NCI-H146 treated with DMSO at 0.1 percent for 48 hours (cell line): ENCODE measurements around the gene WDCP.
"Not testable (repeated sequence)": the region's sequence is repeated elsewhere in the genome, so short reads cannot be mapped to it uniquely, and the experiment has no call there.

Experiments
- DNase-seq: peaks from one replicate; lab custom pipeline; 2025; ENCODE audit not compliant: unreplicated experiment; lab: John Stamatoyannopoulos, UW

The WDCP gene

DNA sequence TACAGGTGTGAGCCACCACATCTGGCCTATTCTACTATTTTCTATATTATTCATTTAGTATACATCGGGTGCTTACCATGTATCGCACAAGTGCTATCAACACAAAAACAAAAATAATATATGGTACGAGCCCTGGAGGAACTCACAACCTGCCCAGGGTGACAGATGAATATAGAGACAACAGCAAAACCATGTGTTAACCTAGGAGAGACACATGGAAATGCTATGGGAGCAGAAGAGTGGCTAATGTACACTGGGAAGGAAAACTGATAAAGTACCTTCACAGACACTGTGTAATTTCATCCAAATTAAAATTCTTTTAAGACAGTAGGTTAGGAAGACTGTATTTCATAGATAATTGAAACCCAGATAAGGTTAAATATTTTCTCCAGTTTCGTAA, 25.1 kb upstream of the WDCP start:
- DNase-seq: no peak

DNA sequence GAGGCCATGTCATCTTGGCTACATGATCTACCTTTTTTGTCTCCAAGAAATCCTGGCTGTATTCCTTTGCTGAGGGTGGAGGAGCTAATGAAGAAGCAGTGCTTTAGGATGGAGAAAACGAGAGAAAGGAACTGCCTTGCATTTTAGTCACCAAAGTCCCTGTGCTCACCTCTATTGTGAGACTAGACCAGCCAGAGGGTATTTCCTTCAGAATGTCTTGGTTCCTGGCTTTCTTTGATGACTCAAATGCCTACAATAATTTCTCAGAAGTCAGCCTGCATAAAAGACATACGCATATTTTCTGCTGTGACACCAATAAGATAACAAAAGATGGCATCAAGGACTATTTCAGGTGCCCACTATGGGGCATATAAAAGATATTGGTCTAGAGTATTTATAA, 18.1 kb upstream of the WDCP start:
- no peak for DNase-seq

DNA sequence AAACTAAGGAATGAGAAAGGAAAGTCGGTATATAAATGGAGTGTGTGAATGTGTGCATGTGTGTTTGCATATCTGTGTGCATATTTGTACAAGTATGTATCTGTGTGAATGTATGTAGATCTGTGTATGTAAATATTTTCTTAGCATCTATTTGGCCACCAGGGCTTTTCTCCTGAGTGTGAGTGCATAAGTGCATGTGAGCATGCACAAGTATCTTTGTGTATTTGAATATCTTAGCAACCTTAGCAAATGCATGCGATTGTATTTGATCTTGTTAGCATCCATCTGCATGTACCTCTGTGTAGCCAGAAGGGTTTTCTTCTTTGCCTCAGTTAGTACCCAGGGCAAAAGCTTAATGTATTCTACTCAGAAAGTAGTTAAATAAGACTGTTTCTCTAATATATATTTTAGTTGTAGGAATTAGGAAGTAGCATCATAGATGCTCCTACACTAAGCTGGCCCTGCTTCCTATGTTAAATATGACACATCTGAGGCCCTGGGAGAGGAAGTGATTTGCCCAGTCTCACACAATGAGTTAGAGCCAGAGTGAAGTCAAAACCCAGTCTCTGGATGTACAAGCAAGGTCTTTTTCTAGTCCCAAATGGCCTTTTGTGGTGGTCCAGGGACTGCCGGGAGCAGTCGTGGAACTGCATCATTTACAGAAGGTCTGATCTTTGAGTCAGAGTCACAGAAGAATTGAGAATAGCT, 11.5 kb upstream of the WDCP start:
- no peak for DNase-seq

DNA sequence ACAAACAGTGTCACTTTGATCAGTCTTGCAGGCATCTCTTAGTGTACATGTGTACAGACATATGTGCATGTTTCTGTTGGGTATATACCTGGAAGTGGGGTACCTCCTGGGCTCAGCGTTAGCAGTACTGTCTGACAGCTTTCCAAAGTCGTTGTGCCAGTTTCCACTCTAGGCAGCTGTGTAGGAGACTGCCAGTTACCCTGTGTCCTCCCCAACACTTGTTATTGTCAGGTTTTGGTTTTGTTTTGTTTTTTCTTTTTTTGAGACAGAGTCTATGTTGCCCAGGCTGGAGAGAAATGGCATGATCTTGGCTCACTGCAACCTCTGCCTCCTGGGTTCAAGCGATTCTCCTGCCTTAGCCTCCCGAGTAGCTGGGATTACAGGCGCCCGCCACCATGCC, 8.6 kb upstream of the WDCP start:
- no peak for DNase-seq

DNA sequence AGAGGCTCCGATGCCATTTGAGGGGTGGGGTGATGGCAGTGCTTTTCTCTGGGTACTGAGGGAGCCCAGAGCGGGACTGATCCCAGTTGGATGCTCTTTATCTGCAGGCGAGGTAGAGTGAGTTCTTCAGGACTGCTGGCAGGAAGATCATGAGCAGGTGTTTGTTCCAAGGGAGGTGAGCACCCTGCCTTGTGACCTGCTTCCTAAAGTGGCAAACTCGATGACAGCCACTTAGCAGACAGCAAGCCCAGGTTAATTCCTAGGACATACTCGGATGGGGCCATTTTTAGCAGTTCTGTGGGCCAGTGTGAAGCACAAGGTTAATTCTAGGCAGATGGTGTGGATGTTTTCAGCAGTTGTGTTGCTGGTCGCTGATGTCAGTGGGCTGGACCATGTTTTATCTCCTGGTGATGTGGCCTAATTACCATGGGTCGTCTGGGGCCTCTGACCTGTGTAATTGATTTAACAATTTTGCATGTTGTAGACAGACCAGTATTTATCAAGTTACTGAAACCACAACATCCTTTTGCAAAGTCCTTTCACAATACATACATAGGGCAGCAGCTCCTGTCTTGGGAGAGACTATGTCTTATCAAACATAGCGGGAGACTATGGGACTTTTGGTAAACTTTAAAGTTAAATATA, 7.3 kb upstream of the WDCP start:
- no peak for DNase-seq

DNA sequence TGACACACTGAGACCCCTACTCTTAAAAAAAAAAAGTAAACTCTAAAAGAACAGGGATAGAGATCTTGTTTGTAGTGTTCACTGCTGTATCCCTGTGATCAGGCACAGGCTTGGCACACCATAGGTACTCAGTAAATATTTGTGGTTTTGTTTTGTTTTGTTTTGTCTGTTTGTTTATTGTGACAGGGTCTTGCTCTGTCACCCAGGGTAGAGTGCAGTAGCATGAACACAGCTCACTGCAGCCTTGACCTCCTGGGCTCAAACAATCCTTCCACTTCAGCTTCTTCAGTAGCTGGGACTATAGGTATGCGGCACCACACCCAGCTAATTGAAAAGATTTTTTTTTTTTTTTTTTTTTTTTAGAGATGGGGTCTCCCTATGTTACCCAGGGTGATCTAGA, 5.8 kb upstream of the WDCP start:
- no peak for DNase-seq

DNA sequence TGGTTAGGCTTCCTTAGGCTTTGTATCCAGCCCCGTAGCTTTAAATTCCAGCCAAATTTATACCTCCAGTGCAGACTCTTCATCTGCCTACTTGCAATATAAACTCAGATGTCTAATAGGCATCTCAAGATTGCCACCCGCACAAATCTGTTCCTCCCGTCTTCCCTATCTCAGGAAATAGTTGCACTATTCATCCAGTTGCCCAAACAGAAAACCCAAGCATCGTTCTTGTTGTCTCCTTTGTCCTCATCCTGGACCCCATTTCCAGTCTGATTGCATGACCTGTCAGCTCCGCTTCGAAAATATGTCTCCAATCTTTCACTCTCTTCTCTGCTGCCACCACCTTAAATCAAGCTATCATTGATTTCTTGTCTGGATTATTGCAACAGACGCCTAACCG, 4.6 kb upstream of the WDCP start:
- no peak for DNase-seq

DNA sequence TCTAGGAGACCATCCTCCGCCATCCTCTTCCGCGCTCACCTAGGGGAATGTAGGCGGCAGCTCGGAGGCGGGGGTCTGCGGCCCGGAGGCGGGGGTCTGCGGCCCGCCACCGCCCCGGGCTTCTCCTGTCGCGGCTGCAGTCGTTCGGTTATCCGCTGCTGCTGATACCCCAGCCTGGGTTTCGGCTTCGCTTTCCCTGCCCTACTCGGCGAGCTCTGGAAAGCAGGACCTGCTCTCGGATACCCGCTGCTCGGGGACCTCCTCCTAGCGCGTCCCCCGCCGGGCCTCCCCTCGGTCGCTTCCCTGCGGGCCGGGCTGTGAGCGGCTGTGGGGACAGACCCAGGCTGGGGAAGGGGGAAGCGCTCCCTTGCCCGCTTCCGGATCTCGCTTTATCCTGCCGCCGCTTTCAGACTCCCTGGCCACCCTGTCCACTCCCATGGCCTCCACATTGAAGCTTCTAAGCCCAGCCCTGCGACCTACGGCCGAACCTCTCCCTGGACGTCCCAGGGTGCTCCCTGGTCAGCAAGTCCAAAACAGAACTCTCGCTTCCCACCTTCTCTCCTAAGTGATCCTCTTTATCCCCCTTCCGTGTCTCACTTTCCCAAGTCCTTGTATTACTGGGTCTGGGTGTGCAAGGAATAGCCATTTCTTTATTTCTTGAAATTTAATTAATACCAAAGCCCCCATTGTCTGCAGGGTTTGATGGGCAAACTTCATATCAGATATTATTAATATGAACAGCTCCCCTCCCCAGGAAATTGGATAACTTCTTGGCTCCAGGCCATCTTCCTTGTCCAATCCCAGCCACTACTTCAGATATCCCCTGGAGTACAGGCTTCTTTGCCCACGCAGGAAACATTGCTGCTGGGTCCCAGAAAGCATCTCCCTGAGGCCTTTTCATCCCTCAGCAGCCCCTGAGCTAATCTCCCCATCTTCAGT, 3.1 kb upstream of the WDCP start:
- no peak for DNase-seq

DNA sequence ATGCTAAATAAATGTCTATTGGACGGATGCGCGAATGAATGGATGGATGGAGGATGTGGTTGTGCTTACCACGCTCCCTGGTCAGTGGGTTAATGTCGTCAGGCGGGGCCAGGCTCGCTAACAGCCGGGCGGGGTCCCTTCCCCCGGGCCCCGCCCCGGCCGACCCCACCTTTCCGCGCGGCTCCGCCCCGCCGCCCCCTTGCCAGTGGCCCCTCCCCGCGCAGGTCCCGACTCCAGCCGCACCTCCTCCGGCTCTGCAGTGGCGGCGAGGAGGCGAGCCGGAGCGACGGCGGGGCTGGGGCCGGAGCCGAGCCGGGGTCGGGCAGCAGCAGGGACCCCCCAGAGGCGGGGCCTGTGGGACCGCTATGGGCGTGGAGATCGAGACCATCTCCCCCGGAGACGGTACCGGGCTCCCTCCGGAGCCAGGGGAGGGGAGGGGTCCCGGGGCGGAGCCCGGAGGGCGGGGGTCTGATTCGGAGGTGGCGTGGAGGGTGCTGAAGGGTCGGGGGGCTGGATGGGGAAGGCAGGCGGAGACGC, 2.4 kb upstream of the WDCP start, which contains the start of gene FKBP1B:
Gene FKBP1B (plus strand): TSS at position 257 of the 537 bp plus-strand sequence. CDS start 109 bp downstream, at position 366.
- DNase-seq: peak; percentile 79

DNA sequence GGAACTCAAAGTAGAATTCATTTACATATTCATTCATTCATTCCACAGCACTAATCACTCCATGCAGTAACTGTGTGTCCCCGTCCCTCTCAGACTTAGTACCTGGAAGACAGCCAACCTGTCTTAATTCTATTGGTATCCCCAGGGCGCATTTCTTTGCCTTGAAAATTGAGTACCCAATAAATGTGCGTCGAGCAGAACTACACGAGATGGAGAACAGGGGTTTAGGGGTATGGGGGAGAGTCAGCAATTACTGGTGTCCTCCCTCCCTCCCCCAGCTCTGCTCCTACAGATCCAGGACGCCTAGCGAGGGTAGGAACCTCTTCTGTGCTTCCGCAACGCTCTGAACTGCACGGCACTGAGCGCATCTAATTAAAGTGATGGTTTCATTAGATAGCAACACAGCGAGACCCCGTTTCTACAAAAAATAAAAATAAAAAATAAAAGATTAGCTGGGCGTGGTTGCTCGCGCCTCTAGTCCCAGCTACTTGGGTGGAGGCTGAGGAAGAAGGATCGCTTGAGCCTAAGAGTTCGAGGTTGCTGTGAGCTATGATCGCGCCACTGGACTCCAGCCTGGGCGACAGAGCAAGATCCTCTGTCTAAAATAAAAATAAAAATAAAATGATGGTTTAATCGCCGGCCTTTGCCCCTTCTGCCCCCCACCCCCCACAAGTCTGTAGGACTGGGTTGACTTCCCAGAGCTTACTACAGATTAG, 1.7 kb upstream of the WDCP start:
- DNase-seq: peak; percentile 41

DNA sequence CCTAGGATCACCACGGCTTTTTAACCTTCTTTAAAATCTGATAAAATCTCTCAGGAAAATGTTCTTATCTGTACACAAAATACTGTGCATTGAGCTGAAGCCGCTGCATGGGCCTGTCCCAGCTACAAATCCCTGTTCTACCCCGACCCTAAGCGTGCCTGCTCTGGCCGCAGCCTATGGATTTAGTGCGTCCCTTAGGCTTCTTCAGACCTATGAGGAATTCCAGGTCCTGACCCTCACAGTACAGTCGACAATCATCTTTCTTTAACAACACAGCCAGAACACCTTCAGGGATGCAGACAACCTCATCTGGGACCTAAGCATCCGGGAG, 477 bp upstream of the WDCP start:
- DNase-seq: no peak

DNA sequence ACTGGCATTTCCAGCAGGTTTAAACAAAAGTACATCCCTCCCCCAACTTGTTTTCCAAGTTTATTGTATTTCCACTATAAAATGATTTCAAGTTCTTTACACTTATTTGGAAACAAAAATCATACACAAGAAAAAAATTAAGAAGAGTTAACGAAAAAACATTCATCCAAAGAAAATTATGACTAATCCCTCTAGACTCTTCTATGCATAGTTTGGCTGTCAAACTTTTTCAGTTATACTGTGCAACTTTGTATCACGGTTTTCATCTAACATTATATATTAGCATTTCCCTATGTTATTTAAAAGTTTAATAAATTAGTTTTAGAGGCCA, 627 bp downstream of the WDCP start:
- no peak for DNase-seq

DNA sequence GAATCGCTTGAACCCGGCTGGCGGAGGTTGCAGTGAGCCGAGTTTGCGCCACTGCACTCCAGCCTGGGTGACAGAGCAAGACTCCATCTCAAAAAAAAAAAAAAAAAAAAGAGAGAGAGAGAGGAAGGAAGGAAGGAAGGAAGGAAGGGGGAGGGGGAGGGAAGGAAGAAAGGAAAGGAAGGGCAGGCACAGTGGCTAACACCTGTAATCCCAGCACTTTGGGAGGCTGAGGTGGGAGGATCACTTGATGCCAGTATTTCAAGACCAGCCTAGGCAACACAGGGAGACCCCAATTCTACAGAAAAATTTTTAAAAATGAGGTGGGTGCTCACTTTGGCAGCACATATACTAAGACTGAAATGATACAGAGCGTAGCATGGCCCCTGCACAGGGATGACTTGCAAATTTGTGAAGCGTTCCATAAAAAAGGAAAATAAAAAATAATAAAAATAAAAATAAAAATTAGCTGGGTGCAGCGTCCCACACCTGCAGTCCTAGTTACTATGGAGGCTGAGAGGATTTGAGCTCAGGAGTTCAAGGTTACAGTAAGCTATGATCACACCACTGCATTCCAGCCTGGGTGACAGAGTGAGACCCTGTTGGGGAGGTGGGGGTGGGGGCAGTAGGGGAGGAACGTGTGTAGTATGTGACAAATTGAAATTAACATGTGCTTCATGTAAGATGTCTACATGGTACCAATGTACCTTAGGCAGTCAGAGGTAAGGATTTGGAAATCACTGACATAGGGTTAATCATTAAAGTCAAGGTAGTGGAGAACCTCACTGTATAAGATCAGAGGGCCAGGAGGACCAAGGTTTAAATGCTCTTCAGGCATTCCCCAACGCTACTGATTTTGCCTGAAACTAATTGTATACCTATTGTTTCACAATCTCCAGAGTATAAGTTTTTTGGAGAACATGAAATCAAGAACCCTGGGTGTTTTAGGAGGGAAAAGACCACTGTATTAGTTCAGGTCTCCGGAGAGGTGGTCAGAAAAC, 1.4 kb downstream of the WDCP start:
- no peak for DNase-seq

DNA sequence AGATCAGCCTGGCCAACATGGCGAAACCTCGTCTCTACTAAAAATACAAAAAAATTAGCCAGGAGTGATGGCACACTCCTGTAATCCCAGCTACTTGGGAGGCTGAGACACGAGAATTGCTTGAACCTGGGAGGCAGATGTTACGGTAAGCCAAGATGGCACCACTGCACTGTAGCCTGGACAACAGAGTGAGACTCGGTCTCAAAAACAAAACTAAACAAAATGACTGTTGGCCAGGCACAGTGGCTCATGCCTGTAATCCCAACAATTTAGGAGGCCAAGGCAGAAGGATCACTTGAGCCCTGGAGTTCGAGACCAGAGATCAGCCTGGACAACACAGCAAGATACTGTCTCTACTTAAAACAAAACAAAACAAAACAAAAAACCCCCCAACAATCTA, 4.1 kb downstream of the WDCP start:
- DNase-seq: not testable (repeated sequence)

DNA sequence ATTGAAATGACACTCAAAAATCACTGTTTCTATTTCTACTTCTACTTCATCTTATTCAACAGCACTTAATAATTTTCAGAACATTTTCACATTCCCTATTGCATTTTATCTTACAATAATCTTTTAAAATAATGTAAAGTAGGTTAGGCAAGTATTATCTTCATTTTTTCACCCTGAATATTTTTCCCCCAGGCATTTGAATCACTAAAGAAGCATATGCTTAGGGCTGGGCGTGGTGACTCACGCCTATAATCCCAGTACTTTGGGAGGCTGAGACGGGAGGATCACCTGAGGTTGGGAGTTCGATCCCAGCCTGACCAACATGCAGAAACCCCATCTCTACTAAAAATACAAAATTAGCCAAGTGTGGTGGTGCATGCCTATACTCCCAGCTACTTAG, 6.7 kb downstream of the WDCP start:
- DNase-seq: no peak

DNA sequence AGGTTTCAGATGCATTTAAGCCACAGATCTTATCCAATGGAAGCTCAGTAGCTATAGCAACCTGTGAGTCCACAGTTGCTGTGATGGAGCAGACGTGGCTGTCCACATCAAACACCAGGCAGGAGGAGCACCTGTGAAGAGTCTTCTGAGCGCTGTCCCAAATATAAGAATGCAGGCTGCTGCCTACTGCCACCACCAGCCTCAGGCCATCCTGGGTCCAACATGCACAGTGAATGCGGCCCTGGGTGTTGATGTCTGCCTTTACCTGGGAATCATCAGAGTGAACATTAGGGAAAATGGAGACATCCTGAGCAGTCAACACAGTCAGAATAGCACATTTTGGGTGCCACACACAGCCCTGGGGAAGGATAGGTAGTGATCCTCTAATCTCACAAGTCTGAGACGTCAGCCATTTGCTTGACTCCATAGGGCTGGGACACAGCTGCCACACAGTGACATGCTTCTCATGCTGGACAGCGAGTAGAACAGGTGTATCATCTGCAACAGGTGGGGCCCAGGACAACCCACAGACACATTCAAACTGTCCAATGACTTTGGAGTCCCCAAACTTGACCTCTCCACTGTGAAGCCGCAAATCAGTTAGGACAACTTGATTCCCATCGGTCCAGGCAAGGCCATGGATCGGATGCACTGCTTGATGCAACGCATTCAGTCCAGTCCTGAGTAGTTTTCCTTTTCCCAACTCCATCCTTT, 8.2 kb downstream of the WDCP start:
- DNase-seq: no peak

DNA sequence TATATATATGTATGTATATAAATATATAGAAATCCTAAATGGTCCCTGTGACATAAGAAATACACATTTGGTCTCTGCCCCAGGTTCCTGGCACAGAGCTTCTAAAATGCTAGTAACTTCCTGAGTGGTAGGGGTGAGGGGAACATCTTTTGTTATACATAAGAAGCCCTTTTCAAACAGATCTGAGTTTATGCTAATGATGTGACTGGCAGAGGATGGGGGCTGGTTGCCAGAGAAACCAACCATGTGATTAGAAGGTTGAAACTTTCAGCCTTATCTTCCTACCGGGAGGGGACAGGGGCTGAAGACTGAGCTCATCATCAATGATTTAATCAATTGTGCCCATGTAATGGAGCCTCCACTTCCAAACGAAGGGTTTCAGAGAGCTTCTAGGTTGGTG, 21.0 kb downstream of the WDCP start:
- DNase-seq: no peak

DNA sequence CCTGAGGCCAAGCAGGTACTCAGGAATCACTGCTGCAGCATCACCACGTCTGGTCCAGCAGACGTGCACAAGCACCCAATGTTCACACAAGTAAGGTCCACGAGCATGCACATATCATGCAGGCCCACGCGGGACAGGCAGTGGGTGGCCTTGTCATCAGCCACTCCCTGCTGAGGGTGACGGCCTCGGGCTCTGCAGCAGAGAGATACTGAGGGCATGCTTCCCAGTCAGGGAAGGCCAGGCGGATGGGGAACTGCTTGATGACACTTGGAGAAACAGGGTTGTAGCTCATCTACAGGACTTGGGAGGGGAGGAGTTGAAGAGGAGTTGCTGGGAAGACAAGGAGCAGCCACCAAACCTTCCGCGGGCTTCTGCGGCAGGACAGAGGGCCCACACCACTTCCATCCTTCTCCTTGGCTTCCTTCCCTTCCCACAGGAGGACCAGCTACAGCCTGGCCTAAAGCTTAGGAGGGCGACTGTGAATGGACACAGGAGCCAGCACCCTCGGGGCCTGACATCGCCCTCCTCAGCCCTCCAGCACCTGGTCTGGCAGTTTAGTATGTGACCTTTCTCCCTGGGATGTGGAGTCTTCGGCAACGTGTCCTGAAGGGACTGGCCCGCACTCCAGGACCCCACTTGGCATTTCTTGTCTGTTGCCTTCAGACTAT, 22.1 kb downstream of the WDCP start:
- DNase-seq: no peak

DNA sequence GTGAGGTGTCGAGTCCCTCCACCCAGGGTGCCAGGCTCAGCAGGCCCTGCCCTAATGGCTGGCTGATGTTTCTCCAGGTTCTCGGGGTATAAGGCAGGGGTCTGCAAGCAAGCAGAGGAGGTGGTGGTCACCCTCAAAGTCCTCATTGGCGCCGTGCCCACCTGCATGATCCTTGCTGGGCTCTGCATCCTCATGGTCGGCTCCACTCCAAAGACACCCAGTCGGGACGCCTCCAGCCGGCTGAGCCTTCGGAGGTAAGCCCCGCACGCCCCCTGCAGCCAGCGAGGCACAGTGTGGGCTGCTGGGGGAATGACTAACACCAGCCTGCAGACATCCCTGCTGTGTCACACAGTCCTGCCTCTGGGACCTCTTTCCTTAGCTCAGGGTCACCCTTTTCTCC, 23.2 kb downstream of the WDCP start:
- no peak for DNase-seq
